Lower lobe of right lung (tissue), 2 donors: ENCODE data around the gene LTBP1. TPM values are rescaled to one million over a fixed set of nuclear protein-coding genes. Genes with fewer than 3 reads are reported as not detected.
"Not testable (repeated sequence)": the region's sequence is repeated elsewhere in the genome, so short reads cannot be mapped to it uniquely, and the experiment has no call there.

Experiments used
- ATAC-seq, 2 donors: fragments of 200-7000 bp; cut with Tn5 transposase; one replicate each; pipeline ENCODE4 v1.9.1; 2020 to 2022; ENCODE audit warnings: mild to moderate bottlenecking in 2 of 2, moderate library complexity in 2 of 2
- DNase-seq: peaks from one replicate; pipeline ENCODE4 v3.0.0-alpha.2; 2020
- H3K27ac ChIP-seq: fragments of 200-600 bp; one replicate; pipeline ENCODE4 v1.8.0; 2022
- H3K27me3 ChIP-seq: fragments of 200-600 bp; one replicate; pipeline ENCODE4 v1.8.0; 2022; ENCODE audit warnings: low read depth
- H3K36me3 ChIP-seq: fragments of 200-600 bp; one replicate; pipeline ENCODE4 v1.8.0; 2022; ENCODE audit warnings: mild to moderate bottlenecking
- H3K4me1 ChIP-seq: fragments of 200-600 bp; one replicate; pipeline ENCODE4 v1.8.0; 2022
- H3K4me3 ChIP-seq: fragments of 200-600 bp; one replicate; pipeline ENCODE4 v1.8.0; 2022; ENCODE audit warnings: mild to moderate bottlenecking
- H3K9me3 ChIP-seq: fragments of 200-600 bp; one replicate; pipeline ENCODE4 v1.8.0; 2022
- intact Hi-C: fragments of 100-400 bp; cut with DNase I; formaldehyde crosslinking; loops from one replicate; pipeline ENCODE4 v1.11.0; 2022
- total RNA-seq: library from RNA; stranded (reverse); fragmentation: NEBNext Ultra II Directional; extraction: Animal tissue kit (Norgen Biotek cat#: 25700); gene quantifications from one replicate; pipeline ENCODE4 v1.2.1, GENCODE V29; 2021
- TF ChIP-seq, protein P1 (sequence below): fragments of 200-600 bp; IDR thresholded peaks from one replicate; pipeline ENCODE4 v1.8.0; 2022; ENCODE audit warnings: antibody characterized with exemption, mild to moderate bottlenecking
- donor health status: DM: no; HTN: yes; CAD: no; lungs with severe emphysema.

LTBP1 gene
- total RNA-seq, 1 donor from 2014 or later = 34.7 TPM

DNA sequence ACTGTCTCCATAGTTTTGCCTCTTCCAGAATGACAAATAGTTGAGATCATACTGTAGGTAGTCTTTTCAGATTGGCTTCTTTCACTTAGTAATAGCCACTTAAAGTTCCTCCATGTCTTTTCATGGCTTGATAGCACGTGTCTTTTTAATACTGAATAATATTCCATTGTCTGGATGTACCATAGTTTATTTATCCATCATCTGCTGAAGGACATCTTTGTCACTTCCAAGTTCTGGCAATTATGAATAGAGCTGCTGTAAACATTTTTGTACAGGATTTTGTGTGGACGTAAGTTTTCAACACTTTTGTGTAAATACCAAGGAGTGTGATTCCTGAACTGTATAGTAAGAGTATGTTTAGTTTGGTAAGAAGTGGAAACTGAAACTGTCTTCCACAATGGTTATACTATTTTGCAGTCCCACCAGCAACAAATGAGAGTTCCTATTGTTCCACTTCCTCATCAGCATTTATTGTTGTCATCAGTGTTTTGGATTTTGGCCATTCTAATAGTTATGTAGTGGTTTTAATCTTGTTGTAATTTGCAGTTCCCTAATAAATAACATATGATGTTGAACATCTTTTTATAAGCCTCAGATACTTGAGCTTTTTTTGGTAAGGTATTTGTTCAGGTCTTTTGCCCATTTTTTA lies 18.9 kb downstream of the LTBP1 start:
- Histone ChIP-seq H3K9me3 (no peaks in the 10 kb centered on the region), H3K4me3 (no peak overlapping the region), H3K36me3 (no peaks in the 10 kb centered on the region), H3K27ac (no peak overlapping the region), H3K4me1 (no peaks in the 10 kb centered on the region), H3K27me3 (no peaks in the 10 kb centered on the region)
- TF ChIP-seq, protein P1, sequence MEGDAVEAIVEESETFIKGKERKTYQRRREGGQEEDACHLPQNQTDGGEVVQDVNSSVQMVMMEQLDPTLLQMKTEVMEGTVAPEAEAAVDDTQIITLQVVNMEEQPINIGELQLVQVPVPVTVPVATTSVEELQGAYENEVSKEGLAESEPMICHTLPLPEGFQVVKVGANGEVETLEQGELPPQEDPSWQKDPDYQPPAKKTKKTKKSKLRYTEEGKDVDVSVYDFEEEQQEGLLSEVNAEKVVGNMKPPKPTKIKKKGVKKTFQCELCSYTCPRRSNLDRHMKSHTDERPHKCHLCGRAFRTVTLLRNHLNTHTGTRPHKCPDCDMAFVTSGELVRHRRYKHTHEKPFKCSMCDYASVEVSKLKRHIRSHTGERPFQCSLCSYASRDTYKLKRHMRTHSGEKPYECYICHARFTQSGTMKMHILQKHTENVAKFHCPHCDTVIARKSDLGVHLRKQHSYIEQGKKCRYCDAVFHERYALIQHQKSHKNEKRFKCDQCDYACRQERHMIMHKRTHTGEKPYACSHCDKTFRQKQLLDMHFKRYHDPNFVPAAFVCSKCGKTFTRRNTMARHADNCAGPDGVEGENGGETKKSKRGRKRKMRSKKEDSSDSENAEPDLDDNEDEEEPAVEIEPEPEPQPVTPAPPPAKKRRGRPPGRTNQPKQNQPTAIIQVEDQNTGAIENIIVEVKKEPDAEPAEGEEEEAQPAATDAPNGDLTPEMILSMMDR = no peak
- no peak for ATAC-seq
- no peak for DNase-seq
- intact Hi-C loops = no loop called here

DNA sequence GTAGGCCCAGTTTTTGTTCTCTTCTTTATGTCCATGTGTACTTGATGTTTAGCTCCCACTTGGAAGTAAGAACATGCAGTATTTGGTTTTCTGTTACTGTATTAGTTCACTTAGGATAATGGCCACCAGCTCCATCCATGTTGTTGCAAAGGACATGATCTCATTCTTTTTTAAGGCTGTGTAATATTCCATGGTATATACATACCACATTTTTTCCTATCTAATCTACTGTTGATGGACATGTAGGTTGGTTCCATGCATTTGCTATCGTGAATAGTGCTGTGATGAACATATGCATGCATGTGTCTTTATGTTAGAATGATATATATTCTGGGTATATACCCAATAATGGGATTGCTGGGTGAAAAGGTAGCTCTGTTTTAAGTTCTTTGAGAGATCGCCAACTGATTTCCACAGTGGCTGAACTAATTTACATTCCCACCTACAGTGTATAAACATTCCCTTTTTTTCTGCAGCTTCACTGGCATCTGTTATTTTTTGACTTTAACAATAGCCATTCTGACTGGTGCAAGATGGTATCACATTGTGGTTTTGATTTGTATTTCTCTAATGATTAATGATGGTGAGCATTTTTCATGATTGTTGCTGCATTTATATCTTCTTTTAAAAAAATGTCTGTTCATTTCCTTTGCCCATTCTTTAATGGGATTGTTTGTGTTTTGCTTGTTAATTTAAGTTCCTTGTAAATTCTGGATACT lies 22.9 kb downstream of the LTBP1 start:
- ATAC-seq (no peak), DNase-seq (no peak)
- no peaks in the 10 kb centered on the region for H3K27me3 ChIP-seq
- H3K4me1 ChIP-seq = no peaks in the 10 kb centered on the region
- no peaks in the 10 kb centered on the region for H3K36me3 ChIP-seq
- TF ChIP-seq, protein P1 = no peak
- no peaks in the 10 kb centered on the region for H3K9me3 ChIP-seq
- H3K4me3 ChIP-seq = no peak overlapping the region
- intact Hi-C loops = no loop called here
- H3K27ac ChIP-seq = no peak overlapping the region

DNA sequence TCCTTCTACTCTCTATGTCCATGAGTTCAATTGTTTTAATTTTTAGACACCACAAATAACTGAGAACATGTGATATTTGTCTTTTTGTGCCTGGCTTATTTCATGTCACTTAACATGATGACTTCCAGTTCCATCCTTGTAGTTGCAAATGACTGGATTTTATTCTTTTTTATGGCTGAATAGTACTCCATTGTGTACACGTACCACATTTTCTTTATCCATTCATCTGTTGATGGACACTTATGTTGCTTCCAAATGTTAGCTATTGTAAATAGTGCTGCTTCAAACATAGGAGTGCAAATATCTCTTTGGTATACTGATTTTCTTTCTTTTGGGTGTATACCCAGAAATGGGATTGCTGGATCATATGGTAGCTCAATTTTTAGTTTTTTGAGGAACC lies 27.0 kb downstream of the LTBP1 start:
- H3K27ac ChIP-seq, H3K4me3 ChIP-seq, DNase-seq, H3K4me1 ChIP-seq, H3K36me3 ChIP-seq, H3K9me3 ChIP-seq, intact Hi-C loops, ATAC-seq, H3K27me3 ChIP-seq: not testable (repeated sequence)

DNA sequence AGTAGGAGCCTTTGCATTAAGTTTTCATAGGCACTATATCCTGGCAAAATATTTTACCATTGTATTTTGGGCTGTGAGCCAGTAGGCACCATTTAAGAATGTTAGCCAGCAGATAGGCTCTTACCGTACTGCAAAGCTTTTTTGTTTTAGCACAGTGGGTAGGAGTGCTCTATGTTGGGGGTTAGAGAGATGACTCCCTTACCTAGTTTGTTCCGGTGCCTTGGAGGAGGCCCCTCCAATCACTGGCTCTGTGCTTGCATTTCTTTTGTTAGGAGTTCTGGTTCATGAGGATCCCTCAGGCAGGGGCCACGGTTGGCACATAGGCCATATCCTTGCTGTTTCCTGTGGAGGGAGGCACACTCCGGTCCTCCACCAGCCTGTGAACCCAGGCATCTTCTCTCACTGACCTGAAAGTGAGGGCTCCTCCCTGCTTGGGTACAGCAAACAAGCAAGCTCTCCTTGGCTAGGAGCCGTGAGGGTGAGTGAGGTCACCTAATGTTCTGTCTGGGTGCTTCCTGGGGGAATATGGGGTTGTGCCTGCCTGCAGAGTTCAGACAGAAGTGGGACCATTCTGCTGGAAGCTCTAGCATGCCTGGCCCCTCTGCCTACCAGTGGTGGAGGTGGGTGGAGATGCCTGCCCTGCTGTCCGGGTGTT lies 29.8 kb downstream of the LTBP1 start:
- intact Hi-C loops = no loop called here
- ATAC-seq (peak in 1 of 2 donors; percentile 17), DNase-seq (no peak)
- no peaks in the 10 kb centered on the region for H3K36me3 ChIP-seq
- no peaks in the 10 kb centered on the region for H3K4me1 ChIP-seq
- no peak overlapping the region for H3K27ac ChIP-seq
- H3K4me3 ChIP-seq = no peak overlapping the region
- TF ChIP-seq, protein P1 = no peak
- no peaks in the 10 kb centered on the region for H3K27me3 ChIP-seq
- no peaks in the 10 kb centered on the region for H3K9me3 ChIP-seq

DNA sequence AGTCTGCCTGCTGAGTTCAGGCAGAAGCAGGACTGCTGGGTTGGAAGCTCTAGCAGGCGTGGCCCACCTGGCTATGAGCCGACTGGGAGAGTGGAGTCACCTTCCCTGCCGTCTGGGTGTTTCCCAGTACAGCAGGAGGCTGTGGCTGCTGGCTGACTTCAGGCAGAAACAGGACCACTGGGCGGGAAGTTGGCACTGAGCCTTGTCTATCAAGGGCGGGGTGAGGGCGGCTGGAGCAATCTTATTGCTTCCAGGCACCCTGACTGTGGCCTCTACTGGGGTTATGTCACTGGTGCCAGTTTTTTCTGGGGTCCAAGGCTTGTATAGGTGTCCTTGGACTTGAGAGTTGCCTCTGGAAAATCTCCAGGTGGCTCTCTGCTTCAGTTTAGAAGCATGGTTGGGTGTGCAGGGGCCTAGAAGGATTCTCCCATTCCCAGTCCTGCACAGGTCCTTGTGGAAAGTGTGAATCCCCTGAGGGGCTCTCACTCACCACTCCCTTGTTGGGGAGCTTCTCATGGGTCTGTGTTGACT lies 30.5 kb downstream of the LTBP1 start:
- Histone ChIP-seq H3K4me1 (no peaks in the 10 kb centered on the region), H3K9me3 (no peaks in the 10 kb centered on the region), H3K27ac (no peak overlapping the region), H3K36me3 (no peaks in the 10 kb centered on the region), H3K27me3 (no peaks in the 10 kb centered on the region), H3K4me3 (no peak overlapping the region)
- TF ChIP-seq, protein P1 = no peak
- intact Hi-C loops = no loop called here
- DNase-seq (no peak), ATAC-seq (peak in 1 of 2 donors; percentile 34)
